H1 (cell line): Measurements from ENCODE around the gene TPT1. TPM values are rescaled to one million over a fixed set of nuclear protein-coding genes. Genes with fewer than 3 reads are reported as not detected.

Experiments
- CTCF ChIA-PET: fragments of 300-600 bp; sonication (Branson Sonifier 250); formaldehyde crosslinking; loops from one replicate; lab custom pipeline; 2021; ENCODE audit not compliant: partially characterized antibody; lab: Charles Lee
- POLR2A ChIA-PET: fragments of 300-600 bp; sonication (Branson Sonifier 250); formaldehyde crosslinking; loops from one replicate; lab custom pipeline; 2021; ENCODE audit warnings: inconsistent platforms; ENCODE audit not compliant: partially characterized antibody; lab: Charles Lee
- DNase-seq, 2 experiments: peaks; one replicate each; pipeline versions ENCODE4 v3.0.0 to v3.0.0-alpha.2; 2010 to 2022; ENCODE audit warnings: low spot score in 2 of 2, low read depth in 1 of 2, mixed read lengths in 1 of 2
- FAIRE-seq: peaks from 2 replicates; lab custom pipeline; 2011; peaks lifted over from hg19 to GRCh38; lab: Jason Lieb, UNC
- H2AFZ ChIP-seq: 2 replicates; pipeline ENCODE4 v1.8.1; 2012; ENCODE audit warnings: low read length, inconsistent platforms
- H2AK5ac ChIP-seq: 2 replicates; pipeline ENCODE4 v1.6.1; 2013; ENCODE audit warnings: low read depth, low read length
- H2BK120ac ChIP-seq: replicated peaks from 2 replicates; pipeline ENCODE3; 2013; ENCODE audit warnings: low read depth, low read length, inconsistent platforms
- H2BK12ac ChIP-seq: 2 replicates; pipeline ENCODE4 v1.6.1; 2013; ENCODE audit warnings: low read depth, low read length
- H2BK15ac ChIP-seq: 2 replicates; pipeline ENCODE4 v1.6.1; 2013; ENCODE audit warnings: low read length
- H2BK20ac ChIP-seq: 2 replicates; pipeline ENCODE4 v1.6.1; 2013; ENCODE audit warnings: low read length
- H2BK5ac ChIP-seq: 2 replicates; pipeline ENCODE4 v1.6.1; 2013; ENCODE audit warnings: low read depth, low read length
- H3K14ac ChIP-seq: 2 replicates; pipeline ENCODE4 v1.6.1; 2013; ENCODE audit warnings: inconsistent platforms; ENCODE audit not compliant: insufficient read length
- H3K18ac ChIP-seq: 2 replicates; pipeline ENCODE4 v1.6.1; 2013; ENCODE audit warnings: low read length; ENCODE audit errors: extremely low read depth
- H3K23ac ChIP-seq: 2 replicates; pipeline ENCODE4 v1.6.1; 2013; ENCODE audit warnings: inconsistent platforms; ENCODE audit not compliant: insufficient read length
- H3K23me2 ChIP-seq: 2 replicates; pipeline ENCODE4 v1.6.1; 2013; ENCODE audit warnings: low read depth, low read length
- H3K27ac ChIP-seq: 2 replicates; pipeline ENCODE4 v1.6.1; 2011; ENCODE audit warnings: low read depth, low read length, inconsistent platforms
- H3K27me3 ChIP-seq, 4 experiments: replicated peaks in 1 of 4; 1 replicate in 1 of 4; 2 replicates in 3 of 4; pipeline versions ENCODE4 v1.6.1 to v1.8.1; 2011 to 2013; ENCODE audit warnings: low read length in 3 of 4, mild to moderate bottlenecking in 3 of 4, inconsistent platforms in 2 of 4, mixed read lengths in 2 of 4, moderate library complexity in 1 of 4; ENCODE audit not compliant: control insufficient read depth in 3 of 4, insufficient read depth in 3 of 4; ENCODE audit errors: extremely low read depth in 1 of 4
- H3K36me3 ChIP-seq, 4 experiments: 2 replicates each; pipeline versions ENCODE4 v1.6.1 to v1.8.1; 2011 to 2013; ENCODE audit warnings: mild to moderate bottlenecking in 4 of 4, low read length in 3 of 4, moderate library complexity in 2 of 4, control low read depth in 1 of 4, inconsistent platforms in 1 of 4; ENCODE audit not compliant: insufficient read depth in 4 of 4, control insufficient read depth in 2 of 4
- H3K4ac ChIP-seq: replicated peaks from 2 replicates; pipeline ENCODE3; 2013; ENCODE audit warnings: low read length, low read depth, mixed read lengths, inconsistent platforms; ENCODE audit not compliant: insufficient read length
- H3K4me1 ChIP-seq, 4 experiments: replicated peaks in 1 of 4; 1 replicate in 1 of 4; 2 replicates in 3 of 4; pipeline versions ENCODE4 v1.6.1 to v1.8.1; 2011 to 2013; ENCODE audit warnings: low read length in 3 of 4, inconsistent platforms in 2 of 4, mixed read lengths in 1 of 4; ENCODE audit not compliant: insufficient read depth in 4 of 4, control insufficient read depth in 3 of 4
- H3K4me2 ChIP-seq, 2 experiments: 2 replicates each; pipeline versions ENCODE4 v1.6.1 to v1.8.1; 2011 to 2013; ENCODE audit warnings: low read depth in 2 of 2, low read length in 2 of 2, control low read depth in 1 of 2, inconsistent platforms in 1 of 2, mild to moderate bottlenecking in 1 of 2; ENCODE audit not compliant: insufficient read depth in 1 of 2
- H3K4me3 ChIP-seq, 4 experiments: fragments of 200-600, 300-600 bp in 1 of 4; sonication (generic), shearing (Covaris generic), sonication (Bioruptor Twin) in 1 of 4; 2 replicates each; pipeline versions ENCODE4 v1.5.1 to v1.8.1; 2011 to 2016; ENCODE audit warnings: low read length in 4 of 4, low read depth in 3 of 4, control low read depth in 2 of 4, inconsistent platforms in 2 of 4, mild to moderate bottlenecking in 2 of 4, mixed read lengths in 1 of 4, moderate library complexity in 1 of 4; ENCODE audit not compliant: insufficient read depth in 2 of 4; ENCODE audit errors: extremely low read depth in 1 of 4
- H3K56ac ChIP-seq: replicated peaks from 2 replicates; pipeline ENCODE3; 2013; ENCODE audit warnings: low read depth, mild to moderate bottlenecking, mixed read lengths, low read length, inconsistent platforms; ENCODE audit not compliant: insufficient read length
- H3K79me1 ChIP-seq: 2 replicates; pipeline ENCODE4 v1.6.1; 2013; ENCODE audit warnings: low read depth, low read length, control low read depth
- H3K79me2 ChIP-seq, 2 experiments: 2 replicates each; pipeline versions ENCODE4 v1.6.1 to v1.8.1; 2012 to 2013; ENCODE audit warnings: low read length in 2 of 2, mild to moderate bottlenecking in 2 of 2, inconsistent platforms in 1 of 2; ENCODE audit not compliant: insufficient read depth in 2 of 2, control insufficient read depth in 1 of 2
- H3K9ac ChIP-seq, 4 experiments: replicated peaks in 1 of 4; 1 replicate in 1 of 4; 2 replicates in 3 of 4; pipeline versions ENCODE4 v1.6.1 to v1.8.1; 2011 to 2013; ENCODE audit warnings: low read depth in 3 of 4, low read length in 3 of 4, control low read depth in 2 of 4, mild to moderate bottlenecking in 2 of 4, moderate library complexity in 2 of 4, inconsistent platforms in 1 of 4; ENCODE audit errors: extremely low read depth in 1 of 4
- H3K9me3 ChIP-seq, 2 experiments: 2 replicates each; pipeline versions ENCODE4 v1.6.1 to v1.8.1; 2012 to 2013; ENCODE audit warnings: mild to moderate bottlenecking in 2 of 2, moderate library complexity in 2 of 2, control low read depth in 1 of 2, inconsistent platforms in 1 of 2, low read depth in 1 of 2, low read length in 1 of 2, mixed read lengths in 1 of 2; ENCODE audit not compliant: insufficient read depth in 2 of 2
- H4K20me1 ChIP-seq, 2 experiments: replicated peaks in 1 of 2; 2 replicates each; pipeline versions ENCODE3 to v1.8.1; 2011 to 2013; ENCODE audit warnings: inconsistent platforms in 2 of 2, low read length in 2 of 2, mild to moderate bottlenecking in 1 of 2; ENCODE audit not compliant: insufficient read depth in 2 of 2, control insufficient read depth in 1 of 2
- H4K5ac ChIP-seq: 2 replicates; pipeline ENCODE4 v1.6.1; 2013; ENCODE audit warnings: low read length, low read depth, mixed read lengths, inconsistent platforms; ENCODE audit not compliant: insufficient read length
- H4K8ac ChIP-seq: 2 replicates; pipeline ENCODE4 v1.8.0; 2013; ENCODE audit warnings: mild to moderate bottlenecking, moderate library complexity, low read length, inconsistent platforms; ENCODE audit not compliant: insufficient read depth; ENCODE audit errors: extremely low read depth
- H4K91ac ChIP-seq: replicated peaks from 2 replicates; pipeline ENCODE3; 2013; ENCODE audit warnings: low read length, mixed read lengths, inconsistent platforms; ENCODE audit not compliant: insufficient read length
- CEBPB ChIP-seq: IDR thresholded peaks from 2 replicates; pipeline ENCODE4 v1.6.1; 2012; ENCODE audit warnings: low read depth, low read length
- E2F6 ChIP-seq: IDR thresholded peaks from 2 replicates; pipeline ENCODE4 v1.6.1; 2012; ENCODE audit warnings: inconsistent platforms
- EGR1 ChIP-seq: IDR thresholded peaks from 2 replicates; pipeline ENCODE4 v1.6.1; 2011; ENCODE audit warnings: low read depth, low read length, borderline replicate concordance
- GABPA ChIP-seq: IDR thresholded peaks from 2 replicates; pipeline ENCODE4 v1.6.1; 2011; ENCODE audit warnings: mild to moderate bottlenecking, low read length, moderate library complexity, borderline replicate concordance; ENCODE audit not compliant: insufficient read depth
- JUND ChIP-seq: IDR thresholded peaks from 2 replicates; pipeline ENCODE4 v1.6.1; 2011; ENCODE audit warnings: mild to moderate bottlenecking, improper control_type of control experiment, low read length
- KDM5A ChIP-seq: fragments of 200-600 bp; IDR thresholded peaks from 2 replicates; pipeline ENCODE4 v1.7.1; 2012; ENCODE audit warnings: mild to moderate bottlenecking, low read length, inconsistent platforms, mixed read lengths
- MAX ChIP-seq: IDR thresholded peaks from 2 replicates; pipeline ENCODE4 v1.6.1; 2012; ENCODE audit warnings: inconsistent platforms
- NRF1 ChIP-seq: IDR thresholded peaks from 2 replicates; pipeline ENCODE4 v1.6.1; 2011; ENCODE audit warnings: mild to moderate bottlenecking, low read depth, low read length, improper control_type of control experiment
- POLR2A ChIP-seq, 2 experiments: IDR thresholded peaks; 1 replicate in 1 of 2; 2 replicates in 1 of 2; pipeline ENCODE4 v1.6.1; 2011; ENCODE audit warnings: low read depth in 2 of 2, low read length in 2 of 2, mild to moderate bottlenecking in 2 of 2; ENCODE audit errors: control extremely low read depth in 1 of 2
- RNF2 ChIP-seq: fragments of 200-900, 300-1000 bp; sonication (generic); IDR thresholded peaks from 2 replicates; pipeline ENCODE4 v1.7.1; 2016; ENCODE audit warnings: borderline replicate concordance, low read depth, mild to moderate bottlenecking, antibody characterized with exemption, low read length; ENCODE audit not compliant: poor library complexity, severe bottlenecking; ENCODE audit errors: missing control alignments
- SAP30 ChIP-seq: fragments of 300-600 bp; sonication (generic); IDR thresholded peaks from 2 replicates; pipeline ENCODE4 v1.7.1; 2012; ENCODE audit warnings: low read length, moderate library complexity, mild to moderate bottlenecking, inconsistent platforms; ENCODE audit not compliant: insufficient read depth, insufficient replicate concordance
- SIX5 ChIP-seq: IDR thresholded peaks from 2 replicates; pipeline ENCODE4 v1.6.1; 2011; ENCODE audit warnings: mild to moderate bottlenecking, low read depth, low read length
- SP2 ChIP-seq: IDR thresholded peaks from 2 replicates; pipeline ENCODE4 v1.6.1; 2012; ENCODE audit warnings: mild to moderate bottlenecking, low read length, inconsistent platforms
- SRF ChIP-seq: IDR thresholded peaks from 2 replicates; pipeline ENCODE4 v1.6.1; 2011; ENCODE audit warnings: mild to moderate bottlenecking, low read depth, low read length, moderate library complexity
- WGBS, 2 experiments: shearing (Covaris generic) in 1 of 2; methylation state at CpG; one replicate each; pipeline versions ENCODE4 v1.1.6 to v1.1.7; 2013 to 2015; ENCODE audit warnings: low lambda C conversion rate in 2 of 2, mixed read lengths in 2 of 2, inconsistent platforms in 1 of 2, low coverage in 1 of 2, missing lambda C conversion rate in 1 of 2; ENCODE audit not compliant: insufficient replicate concordance in 2 of 2, insufficient coverage in 1 of 2, insufficient read length in 1 of 2; ENCODE audit errors: extremely low coverage in 1 of 2, missing lambda C conversion rate in 1 of 2; 5-methylcytosine and 5-hydroxymethylcytosine counted together
- polyA plus RNA-seq, 7 experiments: library from polyadenylated mRNA; depleted of rRNA in 3 of 7; stranded (reverse) in 5 of 7; unstranded in 2 of 7; fragments of >200 nt in 5 of 7; fragments of 200-250 nt in 2 of 7; gene quantifications; 1 replicate in 5 of 7; 2 replicates in 1 of 7; 4 replicates in 1 of 7; pipeline versions ENCODE4 v1.2.1 to v1.2.3, GENCODE V29; 2011 to 2013; ENCODE audit warnings: missing spikeins in 2 of 7, mixed read lengths in 2 of 7
- total RNA-seq: library from RNA; stranded (reverse); fragmentation: NEBNext Ultra II Directional; extraction: Animal tissue kit (Norgen Biotek cat#: 25700); gene quantifications from 2 replicates; pipeline ENCODE4 v1.2.1, GENCODE V29; 2021

The TPT1 gene
- total and polyA plus RNA-seq, 2 of the 8 experiments (the other 6 are each of a cell fraction or from before 2014, with no cell fraction given): 2,245 to 2,279 TPM

- Histone ChIP-seq H3K36me3 (no peaks in the 10 kb centered on the region), H3K4me2 (no peak overlapping the region), H2BK20ac (no peak overlapping the region), H3K27ac (no peak overlapping the region), H2BK12ac (no peak overlapping the region), H2BK120ac (no peak overlapping the region), H3K56ac (no peak overlapping the region), H3K23me2 (no peaks in the 10 kb centered on the region), H4K5ac (no peak overlapping the region), H3K4ac (no peak overlapping the region), H2AK5ac (no peak overlapping the region), H3K9ac (no peak overlapping the region; a peak in 1 of 7 replicates), H3K79me2 (no peaks in the 10 kb centered on the region), H3K23ac (no peak overlapping the region), H3K4me3 (no peak overlapping the region), H4K91ac (no peak overlapping the region), H3K18ac (no peak overlapping the region), H3K79me1 (no peaks in the 10 kb centered on the region), H2AFZ (no peak overlapping the region), H3K4me1 (peaks cover 0 to 4% (median 2%) of the 10 kb centered on the region in 4 experiments; a peak in 4 of 7 replicates), H3K14ac (no peak overlapping the region), H4K20me1 (no peaks in the 10 kb centered on the region), H2BK15ac (no peak overlapping the region), H3K27me3 (no peaks in the 10 kb centered on the region), H3K9me3 (no peaks in the 10 kb centered on the region), H2BK5ac (no peak overlapping the region), H4K8ac (no peak overlapping the region)
- ChIA-PET POLR2A (interaction anchor here (0.6 to 2.7 kb wide), 7 partner anchors 9 to 37 kb away, joined by 3 to 8 read pairs (median 4); partner anchors contain the start of gene TPT1), CTCF (interaction anchor here (1.1 to 6.3 kb wide), 5 partner anchors 9 to 256 kb away, joined by 3 to 36 read pairs (median 4); no protein-coding TSS in a partner anchor)
- WGBS, 2 experiments: 79% methylated on average over 2 of the region's 2 CpGs; no CpG with 5 or more reads in 1 of the 2 experiments
- FAIRE-seq (no peak), DNase-seq (no peak)
- TF ChIP-seq POLR2A (IDR thresholded peaks at IDR 0.05; ENCODE audit: control extremely low read depth in 1 of 2, low read depth in 2 of 2, low read length in 2 of 2): no peak
- no peak for TF ChIP-seq EGR1
- TF ChIP-seq SAP30: no peak
- no peak for TF ChIP-seq KDM5A
- TF ChIP-seq GABPA: no peak
- no peak for TF ChIP-seq E2F6
- no peak for TF ChIP-seq JUND
- TF ChIP-seq RNF2: no peak
- TF ChIP-seq CEBPB: no peak
- TF ChIP-seq SRF: no peak
- TF ChIP-seq NRF1: no peak
- TF ChIP-seq SP2: no peak
- no peak for TF ChIP-seq SIX5
- no peak for TF ChIP-seq MAX
These were observed 38.0 kb downstream of the TPT1 start for GRCh38 chr13:45303026-45303425.
